Bone marrow (tissue), 2 donors: ENCODE data around the gene CBR3.
"Not testable (repeated sequence)": the region's sequence is repeated elsewhere in the genome, so short reads cannot be mapped to it uniquely, and the experiment has no call there.

Experiments used
- DNase-seq, 2 donors: peaks; one replicate each; lab custom pipeline; 2025; lab: John Stamatoyannopoulos, UW

CBR3 gene

GRCh38 chr21:36134803-36135390, at the start of gene CBR3:
Gene CBR3, plus strand, starts transcription at chr21:36135079. Its CDS starts 114 bp downstream, at chr21:36135193.
- DNase-seq = peak in 1 of 2 donors; percentile 19

GRCh38 chr21:36087362-36088138, 47.3 kb upstream of the CBR3 start:
- DNase-seq = no peak

GRCh38 chr21:36089946-36090345, 44.9 kb upstream of the CBR3 start:
- DNase-seq = no peak

- no peak for DNase-seq
Measured at GRCh38 chr21:36092681-36093080, 42.2 kb upstream of the CBR3 start.

GRCh38 chr21:36093512-36093911, 41.4 kb upstream of the CBR3 start:
- DNase-seq = no peak

GRCh38 chr21:36096398-36097290, 38.2 kb upstream of the CBR3 start:
- DNase-seq = no peak

- DNase-seq = peak in 1 of 2 donors; percentile 89
Measured at GRCh38 chr21:36097427-36098181, 37.3 kb upstream of the CBR3 start.

GRCh38 chr21:36098182-36098532, 36.7 kb upstream of the CBR3 start:
- DNase-seq = no peak

GRCh38 chr21:36099000-36099399, 35.9 kb upstream of the CBR3 start:
- DNase-seq = no peak

- not testable (repeated sequence) for DNase-seq
Measured at GRCh38 chr21:36099695-36100211, 35.1 kb upstream of the CBR3 start.

GRCh38 chr21:36100971-36101641, 33.8 kb upstream of the CBR3 start:
- no peak for DNase-seq

- no peak for DNase-seq
Measured at GRCh38 chr21:36103434-36103833, 31.4 kb upstream of the CBR3 start.

- DNase-seq = peak in 1 of 2 donors; percentile 67
Measured at GRCh38 chr21:36104317-36105300, 30.3 kb upstream of the CBR3 start.

- no peak for DNase-seq
Measured at GRCh38 chr21:36105327-36105842, 29.5 kb upstream of the CBR3 start.

GRCh38 chr21:36109868-36110267, 25.0 kb upstream of the CBR3 start:
- no peak for DNase-seq

- no peak for DNase-seq
Measured at GRCh38 chr21:36111238-36111637, 23.6 kb upstream of the CBR3 start.

GRCh38 chr21:36113647-36114428, 21.0 kb upstream of the CBR3 start:
- DNase-seq = no peak

GRCh38 chr21:36115138-36115730, 19.6 kb upstream of the CBR3 start:
- no peak for DNase-seq
